PC-3 (cell line): Measurements from ENCODE around the gene DNAJC5.

Experiments
- EZH2phosphoT487 ChIP-seq: fragments of 300-600 bp; sonication (generic); IDR thresholded peaks from 2 replicates; pipeline ENCODE4 v1.6.1; 2018; ENCODE audit warnings: mild to moderate bottlenecking, antibody characterized with exemption, low read length, borderline replicate concordance
- TF ChIP-seq, protein P1 (sequence below): fragments of 300-600 bp; sonication (generic); conservative IDR thresholded peaks from 2 replicates; pipeline ENCODE4 v1.5.1; 2017; ENCODE audit warnings: antibody characterized with exemption, low read depth, mild to moderate bottlenecking, low read length

DNA sequence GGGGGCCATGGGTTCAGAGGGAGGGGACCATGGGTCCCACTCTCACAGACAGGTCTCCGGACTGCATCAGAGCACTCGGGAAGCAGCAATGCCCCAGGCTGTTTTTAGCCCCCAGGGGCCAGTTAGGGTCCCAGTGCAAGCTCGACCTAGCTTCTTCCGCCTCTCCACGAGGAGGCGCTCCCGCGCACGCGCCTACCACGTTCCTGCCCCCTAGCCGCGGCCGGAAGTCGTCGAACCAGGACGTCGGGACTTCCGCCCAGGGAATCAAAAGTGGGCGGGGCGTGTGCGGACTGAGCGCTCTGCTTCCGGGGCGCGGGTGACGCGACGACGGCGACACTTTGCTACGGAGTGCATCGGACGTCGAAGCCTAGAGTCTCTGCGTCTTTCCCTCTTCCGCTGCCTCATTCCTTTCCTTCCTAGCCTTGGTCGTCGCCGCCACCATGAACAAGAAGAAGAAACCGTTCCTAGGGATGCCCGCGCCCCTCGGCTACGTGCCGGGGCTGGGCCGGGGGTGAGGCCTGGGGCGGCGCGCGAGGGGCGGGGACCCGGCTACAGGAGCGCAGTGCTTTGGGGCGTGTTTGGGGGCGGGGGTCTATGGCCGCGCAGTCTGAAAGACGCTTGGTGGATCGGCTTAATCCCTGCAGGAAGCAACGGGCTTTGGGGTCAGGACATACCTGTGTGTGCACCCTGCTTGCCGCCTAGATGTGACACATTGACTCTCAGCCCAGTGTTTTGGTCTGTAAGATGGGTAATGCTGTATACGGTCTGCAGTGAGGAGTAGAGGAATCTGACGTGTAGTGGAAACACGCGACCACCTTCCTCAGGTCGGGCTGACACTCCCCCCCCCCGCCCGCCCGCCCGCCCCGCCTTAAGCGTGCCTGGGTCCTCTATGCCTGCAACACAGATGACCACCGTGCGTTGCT, 86.1 kb downstream of the DNAJC5 start, which contains the start of gene PRPF6:
- TF ChIP-seq, protein P1, sequence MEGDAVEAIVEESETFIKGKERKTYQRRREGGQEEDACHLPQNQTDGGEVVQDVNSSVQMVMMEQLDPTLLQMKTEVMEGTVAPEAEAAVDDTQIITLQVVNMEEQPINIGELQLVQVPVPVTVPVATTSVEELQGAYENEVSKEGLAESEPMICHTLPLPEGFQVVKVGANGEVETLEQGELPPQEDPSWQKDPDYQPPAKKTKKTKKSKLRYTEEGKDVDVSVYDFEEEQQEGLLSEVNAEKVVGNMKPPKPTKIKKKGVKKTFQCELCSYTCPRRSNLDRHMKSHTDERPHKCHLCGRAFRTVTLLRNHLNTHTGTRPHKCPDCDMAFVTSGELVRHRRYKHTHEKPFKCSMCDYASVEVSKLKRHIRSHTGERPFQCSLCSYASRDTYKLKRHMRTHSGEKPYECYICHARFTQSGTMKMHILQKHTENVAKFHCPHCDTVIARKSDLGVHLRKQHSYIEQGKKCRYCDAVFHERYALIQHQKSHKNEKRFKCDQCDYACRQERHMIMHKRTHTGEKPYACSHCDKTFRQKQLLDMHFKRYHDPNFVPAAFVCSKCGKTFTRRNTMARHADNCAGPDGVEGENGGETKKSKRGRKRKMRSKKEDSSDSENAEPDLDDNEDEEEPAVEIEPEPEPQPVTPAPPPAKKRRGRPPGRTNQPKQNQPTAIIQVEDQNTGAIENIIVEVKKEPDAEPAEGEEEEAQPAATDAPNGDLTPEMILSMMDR = peak; percentile 92
- TF ChIP-seq EZH2phosphoT487 = no peak
